ENCODE data around the gene ARHGEF3.

The ARHGEF3 gene

DNA sequence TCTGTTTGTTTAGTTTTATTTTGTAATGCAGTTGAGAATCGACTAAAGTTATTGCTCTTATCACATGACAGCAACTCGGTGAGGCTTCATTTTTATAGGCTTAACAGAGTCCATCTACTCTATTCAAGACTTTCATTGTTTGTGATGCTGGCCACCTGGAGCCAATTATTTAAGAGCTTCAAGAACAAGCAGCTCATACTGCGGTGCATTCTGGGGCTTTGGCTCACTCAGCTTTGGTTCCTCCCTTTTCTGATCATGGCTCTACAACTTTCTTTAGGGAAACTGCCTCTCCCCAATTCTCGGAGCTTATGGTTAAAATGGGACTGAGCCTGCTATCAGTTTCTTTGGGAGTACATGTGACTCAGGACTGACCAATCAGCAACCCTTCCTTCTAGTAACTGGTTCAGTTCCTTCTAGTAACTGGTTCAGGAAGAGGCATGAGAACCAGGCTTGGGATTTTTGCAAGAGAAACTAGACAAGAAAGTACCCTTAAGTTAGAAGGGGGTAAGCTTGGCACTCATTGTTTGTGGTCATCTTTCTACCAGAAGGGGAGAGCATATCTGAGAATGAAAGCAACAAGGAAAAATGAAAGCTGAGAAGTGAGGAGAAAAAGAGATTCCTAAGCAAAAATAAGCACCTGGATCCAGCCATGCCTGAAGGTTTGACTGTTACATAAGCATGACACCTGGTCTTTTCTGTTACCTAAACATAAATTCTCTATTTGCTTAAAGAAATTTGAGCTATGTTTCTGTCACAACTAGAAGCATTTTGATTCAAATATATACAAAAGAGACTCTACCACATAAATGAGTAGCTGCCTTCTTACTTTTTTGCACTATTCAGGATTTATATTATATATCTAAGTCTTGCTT is 24.1 kb upstream of the ARHGEF3 start:
- Histone ChIP-seq H3K27ac (ENCODE audit: low read length) (no peak overlapping the region), H3K36me3 (replicated peaks; ENCODE audit: insufficient read depth, low read length) (no peaks in the 10 kb centered on the region), H3K79me2 (ENCODE audit: low read length) (no peaks in the 10 kb centered on the region), H3K4me3 (ENCODE audit: low read length) (no peak overlapping the region), H4K20me1 (ENCODE audit: insufficient read depth, low read length) (no peaks in the 10 kb centered on the region), H2AFZ (ENCODE audit: low read length) (no peak overlapping the region), H3K4me2 (ENCODE audit: low read depth, low read length) (no peak overlapping the region), H3K9me2 (replicated peaks; ENCODE audit: insufficient read depth, low read length) (no peaks in the 10 kb centered on the region), H3K9ac (ENCODE audit: low read length) (no peak overlapping the region), H3K27me3 (replicated peaks; ENCODE audit: insufficient read depth, low read length) (no peaks in the 10 kb centered on the region), H3F3A (ENCODE audit: insufficient read depth, low read length) (no peaks in the 10 kb centered on the region), H3K9me3 (replicated peaks; ENCODE audit: insufficient read depth, low read length) (no peaks in the 10 kb centered on the region), H3K4me1 (ENCODE audit: low read length) (0 out of 2 replicates have a peak, but pooled peaks cover 6% of the 10 kb centered on the region)
- TF ChIP-seq, protein P1, sequence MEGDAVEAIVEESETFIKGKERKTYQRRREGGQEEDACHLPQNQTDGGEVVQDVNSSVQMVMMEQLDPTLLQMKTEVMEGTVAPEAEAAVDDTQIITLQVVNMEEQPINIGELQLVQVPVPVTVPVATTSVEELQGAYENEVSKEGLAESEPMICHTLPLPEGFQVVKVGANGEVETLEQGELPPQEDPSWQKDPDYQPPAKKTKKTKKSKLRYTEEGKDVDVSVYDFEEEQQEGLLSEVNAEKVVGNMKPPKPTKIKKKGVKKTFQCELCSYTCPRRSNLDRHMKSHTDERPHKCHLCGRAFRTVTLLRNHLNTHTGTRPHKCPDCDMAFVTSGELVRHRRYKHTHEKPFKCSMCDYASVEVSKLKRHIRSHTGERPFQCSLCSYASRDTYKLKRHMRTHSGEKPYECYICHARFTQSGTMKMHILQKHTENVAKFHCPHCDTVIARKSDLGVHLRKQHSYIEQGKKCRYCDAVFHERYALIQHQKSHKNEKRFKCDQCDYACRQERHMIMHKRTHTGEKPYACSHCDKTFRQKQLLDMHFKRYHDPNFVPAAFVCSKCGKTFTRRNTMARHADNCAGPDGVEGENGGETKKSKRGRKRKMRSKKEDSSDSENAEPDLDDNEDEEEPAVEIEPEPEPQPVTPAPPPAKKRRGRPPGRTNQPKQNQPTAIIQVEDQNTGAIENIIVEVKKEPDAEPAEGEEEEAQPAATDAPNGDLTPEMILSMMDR (IDR thresholded peaks at IDR 0.05; ENCODE audit: low read length), result no peak
- no peak for DNase-seq

DNA sequence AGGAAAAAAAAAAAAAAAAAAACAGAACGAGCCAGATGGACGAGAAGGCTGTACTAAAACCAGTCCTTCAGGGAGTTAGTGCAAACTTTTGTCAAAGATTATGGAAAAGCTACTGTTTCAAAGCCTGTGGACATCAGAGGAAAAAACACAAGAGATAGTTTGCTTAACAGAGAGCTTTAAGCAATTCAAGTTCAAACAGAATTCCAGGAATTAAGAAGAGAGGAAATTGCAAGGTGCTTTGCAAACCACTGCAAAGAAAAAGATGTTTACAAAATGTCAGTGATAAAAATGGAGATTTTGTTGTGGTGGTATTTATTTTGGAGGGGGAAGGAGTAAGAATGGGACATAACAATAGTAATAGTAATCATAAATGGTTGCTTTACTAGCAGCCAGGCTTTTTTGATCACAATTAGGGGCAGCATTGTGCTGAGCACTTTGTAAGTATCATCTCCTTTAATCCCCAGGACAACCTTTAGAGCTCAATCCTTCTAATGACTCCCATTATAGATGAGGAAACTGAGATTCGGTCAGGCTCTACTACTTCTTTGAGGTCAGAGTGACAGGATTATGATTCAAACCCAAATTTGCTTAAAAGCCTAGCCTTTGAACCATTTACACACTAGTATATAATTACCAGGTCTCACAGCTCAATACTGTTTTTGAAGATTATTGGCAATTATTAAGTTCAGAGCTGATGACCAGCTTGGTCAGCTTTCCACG is 22.4 kb upstream of the ARHGEF3 start:
- Histone ChIP-seq H2AFZ (ENCODE audit: low read length) (no peak overlapping the region), H4K20me1 (ENCODE audit: insufficient read depth, low read length) (no peaks in the 10 kb centered on the region), H3K27me3 (replicated peaks; ENCODE audit: insufficient read depth, low read length) (no peaks in the 10 kb centered on the region), H3K9me2 (replicated peaks; ENCODE audit: insufficient read depth, low read length) (no peaks in the 10 kb centered on the region), H3K36me3 (replicated peaks; ENCODE audit: insufficient read depth, low read length) (no peaks in the 10 kb centered on the region), H3K79me2 (ENCODE audit: low read length) (no peaks in the 10 kb centered on the region), H3K4me1 (ENCODE audit: low read length) (0 out of 2 replicates have a peak, but pooled peaks cover 6% of the 10 kb centered on the region), H3K27ac (ENCODE audit: low read length) (no peak overlapping the region), H3K9ac (ENCODE audit: low read length) (no peak overlapping the region), H3K4me3 (ENCODE audit: low read length) (no peak overlapping the region), H3F3A (ENCODE audit: insufficient read depth, low read length) (no peaks in the 10 kb centered on the region), H3K4me2 (ENCODE audit: low read depth, low read length) (no peak overlapping the region), H3K9me3 (replicated peaks; ENCODE audit: insufficient read depth, low read length) (no peaks in the 10 kb centered on the region)
- TF ChIP-seq EZH2 (optimal IDR thresholded peaks at IDR 0.05; ENCODE audit: low read depth, low read length) (no peak), EZH2phosphoT487 (IDR thresholded peaks at IDR 0.05; ENCODE audit: low read length) (no peak)
- TF ChIP-seq, protein P1 (IDR thresholded peaks at IDR 0.05; ENCODE audit: low read length), result no peak
- DNase-seq, result no peak

DNA sequence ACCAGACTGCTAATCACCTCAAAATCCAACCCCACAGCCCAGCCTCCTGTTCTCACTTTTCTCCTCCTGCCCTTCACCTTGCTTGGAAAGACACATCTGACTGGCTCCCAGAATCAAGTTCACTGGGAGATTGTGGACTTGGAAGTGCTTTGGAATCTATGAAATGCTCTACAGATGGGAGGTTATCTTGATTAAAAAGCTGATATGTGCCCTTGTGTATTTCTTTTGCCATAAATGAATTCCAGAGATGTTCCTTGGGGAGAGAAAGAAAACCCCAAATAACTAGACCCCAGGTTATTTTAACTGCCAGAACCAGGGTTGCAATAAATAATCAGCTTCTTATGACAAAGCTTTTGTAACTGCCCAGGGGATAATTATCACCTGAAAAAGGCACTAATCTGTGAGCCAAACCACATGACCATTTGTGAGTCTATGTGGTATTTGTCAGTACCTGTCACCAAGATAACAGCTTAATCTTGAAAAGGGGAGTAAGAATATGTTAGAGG is 21.7 kb upstream of the ARHGEF3 start:
- TF ChIP-seq EZH2phosphoT487 (IDR thresholded peaks at IDR 0.05; ENCODE audit: low read length) (no peak), EZH2 (optimal IDR thresholded peaks at IDR 0.05; ENCODE audit: low read depth, low read length) (no peak)
- TF ChIP-seq, protein P1 (IDR thresholded peaks at IDR 0.05; ENCODE audit: low read length), result no peak
- H3K27me3 ChIP-seq (replicated peaks; ENCODE audit: insufficient read depth, low read length), result no peaks in the 10 kb centered on the region
- no peaks in the 10 kb centered on the region for H4K20me1 ChIP-seq (ENCODE audit: insufficient read depth, low read length)
- H3K9me2 ChIP-seq (replicated peaks; ENCODE audit: insufficient read depth, low read length), result no peaks in the 10 kb centered on the region
- no peaks in the 10 kb centered on the region for H3K79me2 ChIP-seq (ENCODE audit: low read length)
- H3F3A ChIP-seq (ENCODE audit: insufficient read depth, low read length), result no peaks in the 10 kb centered on the region
- no peak overlapping the region for H2AFZ ChIP-seq (ENCODE audit: low read length)
- H3K4me1 ChIP-seq (ENCODE audit: low read length), result 0 out of 2 replicates have a peak, but pooled peaks cover 6% of the 10 kb centered on the region
- no peaks in the 10 kb centered on the region for H3K9me3 ChIP-seq (replicated peaks; ENCODE audit: insufficient read depth, low read length)
- H3K27ac ChIP-seq (ENCODE audit: low read length), result no peak overlapping the region
- no peaks in the 10 kb centered on the region for H3K36me3 ChIP-seq (replicated peaks; ENCODE audit: insufficient read depth, low read length)
- no peak for DNase-seq
- H3K4me3 ChIP-seq (ENCODE audit: low read length), result no peak overlapping the region
- H3K4me2 ChIP-seq (ENCODE audit: low read depth, low read length), result no peak overlapping the region
- H3K9ac ChIP-seq (ENCODE audit: low read length), result no peak overlapping the region

Data from MM.1S (cell line).